Muscle layer of duodenum (tissue), 2 donors: ENCODE measurements around the gene UBL4A.
A peak's percentile ranks its signal among the peaks of the same experiment; 100 is the strongest.

ENCODE experiments used
- H3K27ac ChIP-seq: one replicate; pipeline ENCODE4 v1.7.0; 2013; ENCODE audit warnings: mild to moderate bottlenecking, low read length
- H3K27me3 ChIP-seq: one replicate; pipeline ENCODE4 v1.7.0; 2013; ENCODE audit warnings: low read depth, mild to moderate bottlenecking, control low read depth, low read length
- H3K36me3 ChIP-seq, 2 donors: one replicate each; pipeline ENCODE4 v1.7.0; 2013; ENCODE audit warnings: low read length in 2 of 2, control low read depth in 1 of 2, mild to moderate bottlenecking in 1 of 2; ENCODE audit not compliant: insufficient read depth in 2 of 2, control insufficient read depth in 1 of 2
- H3K4me1 ChIP-seq, 2 donors: one replicate each; pipeline ENCODE4 v1.7.0; 2013; ENCODE audit warnings: low read length in 2 of 2, mild to moderate bottlenecking in 2 of 2, control low read depth in 1 of 2, moderate library complexity in 1 of 2; ENCODE audit not compliant: insufficient read depth in 2 of 2, control insufficient read depth in 1 of 2
- H3K4me3 ChIP-seq, 2 donors: one replicate each; pipeline ENCODE4 v1.7.0; 2013; ENCODE audit warnings: low read length in 2 of 2, low read depth in 1 of 2, mild to moderate bottlenecking in 1 of 2
- H3K9me3 ChIP-seq, 2 donors: one replicate each; pipeline ENCODE4 v1.7.0; 2013; ENCODE audit warnings: low read length in 2 of 2, control low read depth in 1 of 2, mild to moderate bottlenecking in 1 of 2; ENCODE audit not compliant: control insufficient read depth in 1 of 2
- donor health status: healthy.

Gene UBL4A

DNA sequence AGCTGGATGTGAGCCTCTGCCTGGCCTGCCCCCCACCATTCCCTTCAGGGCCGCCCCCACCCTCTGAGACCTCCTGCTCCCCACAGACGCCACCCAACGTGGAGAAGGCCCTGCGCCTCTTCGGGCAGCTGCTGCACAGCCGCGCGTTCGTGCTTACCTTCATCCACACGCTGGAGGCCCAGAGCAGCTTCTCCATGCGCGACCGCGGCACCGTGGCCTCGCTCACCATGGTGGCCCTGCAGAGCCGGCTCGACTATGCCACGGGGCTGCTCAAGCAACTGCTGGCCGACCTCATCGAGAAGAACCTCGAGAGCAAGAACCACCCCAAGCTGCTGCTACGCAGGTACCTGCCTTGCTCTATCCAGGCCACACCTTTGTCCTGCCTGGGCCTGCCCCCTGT lies 18.2 kb downstream of the UBL4A start:
- H3K36me3 ChIP-seq: peaks cover 0 to 59% of the 10 kb centered on the region in 2 donors
- no peak overlapping the region for H3K27ac ChIP-seq
- H3K9me3 ChIP-seq: no peaks in the 10 kb centered on the region
- H3K4me3 ChIP-seq: no peak overlapping the region
- H3K27me3 ChIP-seq: no peaks in the 10 kb centered on the region
- no peaks in the 10 kb centered on the region for H3K4me1 ChIP-seq

DNA sequence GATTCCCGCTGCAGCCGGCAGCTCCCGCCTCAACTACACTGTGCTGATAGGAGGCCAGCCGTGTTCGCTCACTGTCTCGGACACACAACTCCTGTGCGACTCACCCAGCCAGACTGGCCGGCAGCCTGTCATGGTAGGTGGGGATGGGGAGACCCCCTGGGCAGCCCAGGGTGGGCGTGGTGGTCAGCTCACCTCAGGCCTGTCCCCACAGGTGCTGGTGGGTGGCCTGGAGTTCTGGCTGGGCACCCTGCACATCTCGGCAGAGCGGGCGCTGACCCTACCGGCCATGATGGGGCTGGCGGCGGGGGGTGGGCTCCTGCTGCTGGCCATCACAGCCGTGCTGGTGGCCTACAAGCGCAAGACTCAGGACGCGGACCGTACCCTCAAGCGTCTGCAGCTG lies 18.9 kb downstream of the UBL4A start:
- H3K36me3 ChIP-seq: peaks cover 3 to 58% of the 10 kb centered on the region in 2 donors
- peaks cover 0 to 2% of the 10 kb centered on the region in 2 donors for H3K4me1 ChIP-seq
- no peak overlapping the region for H3K4me3 ChIP-seq
- no peaks in the 10 kb centered on the region for H3K27me3 ChIP-seq
- no peak overlapping the region for H3K27ac ChIP-seq
- H3K9me3 ChIP-seq: no peaks in the 10 kb centered on the region

DNA sequence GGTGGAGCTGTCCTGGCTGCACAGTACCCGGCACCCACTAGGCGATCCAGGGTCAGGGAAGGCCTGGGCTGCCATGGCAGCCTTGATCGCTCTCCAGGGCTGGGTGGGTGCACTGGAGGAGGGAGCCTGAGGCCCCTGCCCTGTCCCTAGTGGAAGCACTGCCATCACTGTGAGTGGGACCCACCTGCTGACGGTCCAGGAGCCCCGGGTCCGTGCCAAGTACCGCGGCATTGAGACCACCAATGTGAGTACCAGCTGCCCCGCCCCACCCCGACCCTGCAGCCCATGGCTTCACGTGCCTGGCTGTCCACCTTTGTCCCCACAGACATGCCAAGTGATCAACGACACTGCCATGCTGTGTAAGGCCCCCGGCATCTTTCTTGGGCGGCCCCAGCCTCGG lies 19.5 kb downstream of the UBL4A start:
- no peaks in the 10 kb centered on the region for H3K9me3 ChIP-seq
- H3K27me3 ChIP-seq: no peaks in the 10 kb centered on the region
- peaks cover 0 to 4% of the 10 kb centered on the region in 2 donors for H3K4me1 ChIP-seq
- H3K27ac ChIP-seq: no peak overlapping the region
- no peak overlapping the region for H3K4me3 ChIP-seq
- peaks cover 3 to 55% of the 10 kb centered on the region in 2 donors for H3K36me3 ChIP-seq

DNA sequence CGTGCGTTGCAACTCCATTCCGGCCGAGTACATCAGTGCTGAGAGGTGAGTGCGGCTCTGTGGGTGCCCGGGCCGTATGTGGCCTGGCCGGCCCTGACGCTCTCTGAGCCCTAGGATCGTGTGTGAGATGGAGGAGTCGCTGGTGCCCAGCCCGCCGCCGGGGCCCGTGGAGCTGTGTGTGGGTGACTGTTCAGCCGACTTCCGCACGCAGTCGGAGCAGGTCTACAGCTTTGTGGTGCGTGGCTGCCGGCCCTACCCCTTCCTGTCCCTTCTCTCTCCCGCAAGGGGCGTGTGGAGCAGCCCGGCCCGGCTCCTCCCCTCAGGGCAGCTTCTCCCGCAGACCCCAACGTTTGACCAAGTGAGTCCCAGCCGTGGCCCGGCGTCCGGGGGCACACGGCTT lies 20.4 kb downstream of the UBL4A start:
- Histone ChIP-seq H3K4me1 (peaks cover 0 to 4% of the 10 kb centered on the region in 2 donors), H3K27ac (no peak overlapping the region), H3K36me3 (peaks cover 3 to 47% of the 10 kb centered on the region in 2 donors)

DNA sequence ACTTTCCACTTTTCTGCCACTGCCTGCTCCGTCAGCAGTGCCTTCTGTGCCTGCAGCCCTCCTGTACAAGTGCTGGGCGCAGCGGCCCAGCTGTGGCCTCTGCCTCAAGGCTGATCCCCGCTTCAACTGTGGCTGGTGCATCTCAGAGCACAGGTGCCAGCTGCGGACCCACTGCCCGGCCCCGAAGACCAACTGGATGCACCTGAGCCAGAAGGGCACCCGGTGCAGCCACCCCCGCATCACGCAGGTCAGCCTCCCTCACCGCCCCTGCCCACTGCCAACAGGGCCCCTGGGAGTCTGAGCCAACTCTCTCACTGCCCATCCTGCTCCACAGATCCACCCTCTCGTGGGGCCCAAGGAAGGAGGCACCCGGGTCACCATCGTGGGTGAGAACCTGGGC lies 20.8 kb downstream of the UBL4A start:
- Histone ChIP-seq H3K4me1 (peaks cover 0 to 4% of the 10 kb centered on the region in 2 donors), H3K36me3 (peaks cover 3 to 46% of the 10 kb centered on the region in 2 donors), H3K9me3 (no peaks in the 10 kb centered on the region), H3K27ac (no peak overlapping the region), H3K4me3 (no peak overlapping the region), H3K27me3 (no peaks in the 10 kb centered on the region)

More for the DNA sequence above, 20.4 kb downstream of the UBL4A start:
- no peak overlapping the region for H3K4me3 ChIP-seq
- no peaks in the 10 kb centered on the region for H3K9me3 ChIP-seq
- H3K27me3 ChIP-seq: no peaks in the 10 kb centered on the region

DNA sequence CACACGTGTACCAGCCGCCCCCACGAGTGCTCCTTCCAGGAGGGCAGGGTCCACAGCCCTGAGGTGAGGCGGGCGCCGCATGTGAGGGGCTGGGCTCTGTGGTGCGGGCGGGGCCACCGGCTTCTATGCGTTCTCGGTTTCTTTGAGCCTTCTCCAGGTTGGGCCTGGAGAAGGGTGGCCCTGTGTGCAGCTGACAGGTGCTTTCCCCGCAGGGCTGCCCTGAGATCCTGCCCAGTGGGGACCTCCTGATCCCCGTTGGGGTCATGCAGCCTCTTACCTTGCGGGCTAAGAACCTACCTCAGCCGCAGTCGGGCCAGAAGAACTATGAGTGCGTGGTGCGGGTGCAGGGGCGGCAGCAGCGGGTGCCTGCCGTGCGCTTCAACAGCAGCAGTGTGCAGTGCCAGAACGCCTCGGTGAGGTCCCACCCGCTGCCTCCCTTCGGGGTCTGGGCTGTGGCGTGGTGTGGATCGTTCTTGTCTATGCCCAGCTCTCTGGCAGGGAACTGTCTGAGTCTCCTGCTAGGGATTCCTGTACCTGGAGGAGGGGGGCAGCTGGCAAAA lies 21.5 kb downstream of the UBL4A start:
- H3K9me3 ChIP-seq: no peaks in the 10 kb centered on the region
- H3K4me3 ChIP-seq: no peak overlapping the region
- H3K36me3 ChIP-seq: peaks cover 3 to 39% of the 10 kb centered on the region in 2 donors
- H3K4me1 ChIP-seq: peaks cover 0 to 7% of the 10 kb centered on the region in 2 donors
- H3K27ac ChIP-seq: no peak overlapping the region
- no peaks in the 10 kb centered on the region for H3K27me3 ChIP-seq

DNA sequence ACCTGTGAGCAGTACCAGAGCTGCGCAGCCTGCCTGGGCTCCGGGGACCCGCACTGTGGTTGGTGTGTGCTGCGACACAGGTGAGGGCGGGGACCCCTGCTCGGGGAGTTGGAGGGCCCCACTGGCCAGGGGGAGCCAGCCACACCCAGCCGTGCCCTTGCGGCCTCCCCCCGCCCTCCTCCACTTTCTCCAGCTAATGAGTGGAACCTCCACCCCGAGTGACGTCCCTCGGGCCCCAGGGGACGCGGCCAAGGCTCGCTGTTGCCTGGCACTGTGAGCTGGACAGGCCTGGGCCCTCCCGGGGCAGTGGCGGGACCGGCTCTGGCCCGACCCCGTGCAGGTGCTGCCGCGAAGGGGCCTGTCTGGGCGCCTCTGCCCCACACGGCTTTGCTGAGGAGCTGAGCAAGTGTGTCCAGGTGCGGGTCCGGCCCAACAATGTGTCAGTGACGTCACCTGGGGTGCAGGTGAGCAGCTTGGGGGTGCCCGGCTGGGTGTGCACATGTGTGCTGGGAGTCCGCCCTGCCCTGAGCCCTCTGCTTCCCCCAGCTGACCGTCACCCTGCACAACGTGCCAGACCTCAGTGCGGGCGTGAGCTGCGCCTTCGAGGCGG lies 22.7 kb downstream of the UBL4A start:
- H3K9me3 ChIP-seq: no peaks in the 10 kb centered on the region
- no peaks in the 10 kb centered on the region for H3K27me3 ChIP-seq
- no peak overlapping the region for H3K4me3 ChIP-seq
- H3K36me3 ChIP-seq: peaks cover 3 to 28% of the 10 kb centered on the region in 2 donors
- no peak overlapping the region for H3K27ac ChIP-seq
- peaks cover 0 to 11% of the 10 kb centered on the region in 2 donors for H3K4me1 ChIP-seq

DNA sequence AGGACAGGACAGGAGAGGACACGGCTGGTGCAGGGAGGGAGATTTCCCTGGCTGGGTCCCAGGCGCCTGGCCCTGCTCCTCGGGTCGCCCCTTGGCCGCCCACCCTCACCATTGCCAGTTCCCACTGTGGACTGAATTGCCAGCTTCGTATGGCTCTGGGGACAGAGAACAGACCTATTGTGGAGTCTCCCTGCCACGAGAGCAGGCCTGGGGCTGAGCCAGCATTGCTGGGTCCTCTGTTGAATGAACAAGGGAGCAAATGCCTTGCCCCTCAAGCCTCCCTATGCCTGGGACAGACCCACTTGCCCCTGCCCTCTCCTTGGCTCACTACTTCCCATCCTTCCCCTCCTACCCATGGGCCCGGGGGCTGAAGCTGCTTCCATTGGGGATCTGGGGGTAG lies 24.0 kb downstream of the UBL4A start:
- Histone ChIP-seq H3K4me1 (peaks cover 0 to 11% of the 10 kb centered on the region in 2 donors), H3K36me3 (peaks cover 3 to 23% of the 10 kb centered on the region in 2 donors), H3K4me3 (no peak overlapping the region), H3K9me3 (no peaks in the 10 kb centered on the region), H3K27ac (no peak overlapping the region), H3K27me3 (no peaks in the 10 kb centered on the region)

DNA sequence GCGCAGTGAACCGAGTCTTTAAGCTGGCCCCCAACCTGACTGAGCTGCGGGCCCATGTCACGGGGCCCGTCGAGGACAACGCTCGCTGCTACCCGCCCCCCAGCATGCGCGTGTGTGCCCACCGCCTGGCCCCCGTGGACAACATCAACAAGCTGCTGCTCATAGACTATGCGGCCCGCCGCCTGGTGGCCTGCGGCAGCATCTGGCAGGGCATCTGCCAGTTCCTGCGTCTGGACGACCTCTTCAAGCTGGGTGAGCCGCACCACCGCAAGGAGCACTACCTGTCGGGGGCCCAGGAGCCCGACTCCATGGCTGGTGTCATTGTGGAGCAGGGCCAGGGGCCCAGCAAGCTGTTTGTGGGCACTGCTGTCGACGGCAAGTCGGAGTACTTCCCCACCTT lies 26.1 kb downstream of the UBL4A start:
- Histone ChIP-seq H3K9me3 (no peaks in the 10 kb centered on the region), H3K4me1 (peaks cover 0 to 11% of the 10 kb centered on the region in 2 donors), H3K27me3 (no peaks in the 10 kb centered on the region), H3K36me3 (peaks cover 3 to 8% of the 10 kb centered on the region in 2 donors), H3K4me3 (no peak overlapping the region), H3K27ac (no peak overlapping the region)

DNA sequence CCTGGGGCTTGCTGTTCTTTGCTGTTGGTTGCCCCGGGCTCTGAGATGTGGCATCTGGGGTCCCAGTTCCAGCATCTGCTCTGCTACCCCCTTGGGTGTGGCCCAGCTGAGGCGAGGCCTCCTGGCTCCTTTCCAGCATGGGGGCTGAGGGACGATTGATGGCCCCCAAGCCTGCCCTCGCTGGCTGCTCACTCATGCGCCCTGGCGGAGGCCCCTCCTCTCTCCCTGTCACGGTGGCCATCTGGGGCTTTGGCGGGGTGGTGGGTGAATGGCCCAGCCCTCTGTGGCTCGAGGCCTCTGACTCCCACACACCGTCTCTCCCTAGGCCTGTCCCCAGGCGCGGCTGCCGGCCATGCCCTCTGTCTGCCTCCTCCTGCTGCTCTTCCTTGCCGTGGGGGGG lies 26.6 kb downstream of the UBL4A start:
- H3K4me3 ChIP-seq: peak overlapping the region in 1 of 2 donors; percentile 66
- H3K4me1 ChIP-seq: peaks cover 0 to 11% of the 10 kb centered on the region in 2 donors
- peaks cover 3 to 4% of the 10 kb centered on the region in 2 donors for H3K36me3 ChIP-seq
- H3K27ac ChIP-seq: no peak overlapping the region
- no peaks in the 10 kb centered on the region for H3K27me3 ChIP-seq
- H3K9me3 ChIP-seq: no peaks in the 10 kb centered on the region

DNA sequence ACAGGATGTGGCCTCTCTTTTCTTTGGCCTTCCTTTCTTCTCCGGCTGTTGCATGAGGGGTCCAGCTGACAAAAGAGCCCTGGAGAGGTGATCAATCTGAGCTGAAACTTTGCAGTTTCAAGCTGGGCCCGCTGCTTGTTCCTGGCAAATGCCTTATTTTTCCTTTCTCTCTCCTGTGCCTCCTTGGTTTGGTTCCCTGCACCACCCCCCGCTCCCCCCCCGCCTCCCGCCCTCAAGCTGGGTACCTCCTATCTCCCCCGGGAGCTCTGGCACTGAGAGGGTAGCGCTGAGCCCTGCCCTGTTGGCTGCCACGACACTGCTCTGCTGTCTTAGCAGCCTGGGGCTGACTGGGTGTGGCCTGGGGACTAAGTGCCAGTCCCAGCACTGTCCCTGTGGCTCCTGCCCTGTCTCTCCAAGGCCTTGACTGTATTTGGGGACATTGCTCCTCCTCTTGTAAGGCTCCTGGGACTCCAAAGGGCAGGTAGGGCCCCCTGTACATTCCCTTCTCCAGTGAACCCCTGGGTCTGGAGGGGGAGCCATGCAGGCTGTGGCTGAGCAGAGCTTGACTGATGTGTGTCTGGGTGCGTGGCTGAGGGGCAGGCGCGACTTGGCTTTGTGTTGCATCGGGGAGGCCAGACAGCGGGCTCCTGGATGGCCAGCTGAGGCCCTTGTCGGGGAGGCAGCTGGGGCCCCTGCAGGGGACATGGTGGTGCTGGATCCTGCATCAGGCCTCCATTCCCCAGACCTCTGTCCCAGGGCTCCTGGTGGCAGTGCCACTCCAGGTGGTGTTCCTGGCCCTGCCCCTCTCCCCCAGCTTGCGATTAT lies 27.2 kb downstream of the UBL4A start:
- Histone ChIP-seq H3K27me3 (no peaks in the 10 kb centered on the region), H3K4me3 (peak overlapping the region; percentile 50 to 66), H3K36me3 (peaks cover 3 to 4% of the 10 kb centered on the region in 2 donors), H3K9me3 (no peaks in the 10 kb centered on the region), H3K4me1 (peaks cover 0 to 11% of the 10 kb centered on the region in 2 donors), H3K27ac (no peak overlapping the region)
